PC-9 (cell line): Measurements from ENCODE around the gene C20orf144. TPM values are rescaled to one million over a fixed set of nuclear protein-coding genes. Genes with fewer than 3 reads are reported as not detected.

Experiments used
- BruUV-seq: library from RNA; stranded (reverse); fragments of 400-500 nt; replicated peaks from 2 replicates; lab custom pipeline; 2021; lab: Mats Ljungman, UMichigan
- CTCF ChIA-PET: fragments of 300-600 bp; sonication (Branson Sonifier 250); formaldehyde crosslinking; loops from one replicate; lab custom pipeline; 2022; ENCODE audit warnings: antibody characterized with exemption; lab: Charles Lee
- POLR2A ChIA-PET: fragments of 300-600 bp; sonication (Branson Sonifier 250); formaldehyde crosslinking; loops from one replicate; lab custom pipeline; 2022; ENCODE audit warnings: antibody characterized with exemption; ENCODE audit not compliant: unreplicated experiment; lab: Charles Lee
- DNase-seq, 2 experiments: peaks; one replicate each; pipeline versions ENCODE4 v3.0.0 to v3.0.0-alpha.2; 2015 to 2022; ENCODE audit warnings: mixed read lengths in 1 of 2
- H2AFZ ChIP-seq: fragments of 200-600 bp; sonication (generic); 2 replicates; pipeline ENCODE4 v1.8.1; 2017; ENCODE audit warnings: antibody characterized with exemption
- H3F3A ChIP-seq: fragments of 200-600 bp; sonication (generic); 2 replicates; pipeline ENCODE4 v1.8.1; 2017; ENCODE audit warnings: antibody characterized with exemption, mild to moderate bottlenecking, low read depth; ENCODE audit not compliant: insufficient read depth
- H3K27ac ChIP-seq: fragments of 200-600 bp; sonication (generic); 2 replicates; pipeline ENCODE4 v1.6.1; 2016; ENCODE audit warnings: mixed run types
- H3K27me3 ChIP-seq: fragments of 200-600 bp; sonication (generic); 2 replicates; pipeline ENCODE4 v1.6.1; 2016; ENCODE audit warnings: low read depth, mixed run types; ENCODE audit not compliant: insufficient read depth
- H3K36me3 ChIP-seq: fragments of 200-600 bp; sonication (generic); 2 replicates; pipeline ENCODE4 v1.6.1; 2016; ENCODE audit warnings: low read depth, mixed run types
- H3K4me1 ChIP-seq: fragments of 200-600 bp; sonication (generic); replicated peaks from 2 replicates; pipeline ENCODE4 v1.6.1; 2016; ENCODE audit warnings: mixed run types; ENCODE audit not compliant: insufficient read depth
- H3K4me2 ChIP-seq: fragments of 200-600 bp; sonication (generic); 2 replicates; pipeline ENCODE4 v1.6.1; 2017; ENCODE audit warnings: mixed run types
- H3K4me3 ChIP-seq: fragments of 200-600 bp; sonication (generic); 2 replicates; pipeline ENCODE4 v1.6.1; 2016; ENCODE audit warnings: mixed run types
- H3K79me2 ChIP-seq: fragments of 200-600 bp; sonication (generic); 2 replicates; pipeline ENCODE4 v1.6.1; 2017; ENCODE audit warnings: low read depth, mixed run types
- H3K9me2 ChIP-seq: fragments of 200-600 bp; sonication (generic); 2 replicates; pipeline ENCODE4 v1.8.1; 2017; ENCODE audit warnings: mild to moderate bottlenecking; ENCODE audit not compliant: insufficient read depth
- H3K9me3 ChIP-seq: fragments of 200-600 bp; sonication (generic); 2 replicates; pipeline ENCODE4 v1.8.1; 2016; ENCODE audit warnings: low read depth; ENCODE audit not compliant: insufficient read depth
- H4K20me1 ChIP-seq: fragments of 200-600 bp; sonication (generic); 2 replicates; pipeline ENCODE4 v1.8.1; 2017; ENCODE audit not compliant: insufficient read depth
- CTCF ChIP-seq: fragments of 200-600 bp; sonication (generic); conservative IDR thresholded peaks from 2 replicates; pipeline ENCODE4 v1.6.1; 2017; ENCODE audit warnings: mixed run types, antibody characterized with exemption, mild to moderate bottlenecking, moderate library complexity
- EZH2 ChIP-seq: fragments of 200-600 bp; sonication (generic); IDR thresholded peaks from 2 replicates; pipeline ENCODE4 v1.8.0; 2017; ENCODE audit warnings: antibody characterized with exemption, low read depth
- intact Hi-C: fragments of 100-400 bp; cut with micrococcal nuclease; formaldehyde crosslinking; loops from one replicate; pipeline ENCODE4 v1.10.0; 2022; ENCODE audit not compliant: unreplicated experiment
- total RNA-seq: library from RNA; stranded (reverse); gene quantifications from 2 replicates; pipeline ENCODE4 v1.2.3, GENCODE V29; 2021

The C20orf144 gene
- total RNA-seq, 1 experiment from 2014 or later = 0.20 TPM

- Histone ChIP-seq H4K20me1 (no peaks in the 10 kb centered on the region), H3K79me2 (no peaks in the 10 kb centered on the region), H3K9me3 (no peaks in the 10 kb centered on the region), H3K36me3 (no peaks in the 10 kb centered on the region), H3K27ac (no peak overlapping the region), H3K9me2 (no peaks in the 10 kb centered on the region), H3K4me1 (peaks cover 22% of the 10 kb centered on the region), H3K4me3 (no peak overlapping the region), H3K27me3 (no peaks in the 10 kb centered on the region), H3F3A (peaks cover 18% of the 10 kb centered on the region), H3K4me2 (no peak overlapping the region), H2AFZ (no peak overlapping the region)
- CTCF ChIA-PET = interaction anchor here (0.6 kb wide), 1 partner anchor 97 kb away, joined by 10 read pairs; no protein-coding TSS in a partner anchor
- intact Hi-C loops = no loop called here
- TF ChIP-seq EZH2 (no peak), CTCF (no peak)
- no peak for DNase-seq
- POLR2A ChIA-PET = interaction anchor here (0.6 kb wide), 1 partner anchor 145 kb away, joined by 11 read pairs; no protein-coding TSS in a partner anchor
- no TSS peak for BruUV-seq
Measured at GRCh38 chr20:33647603-33648395, 14.3 kb upstream of the C20orf144 start.

- no peaks in the 10 kb centered on the region for H3K27me3 ChIP-seq
- peaks cover 27% of the 10 kb centered on the region for H3K4me1 ChIP-seq
- no peaks in the 10 kb centered on the region for H4K20me1 ChIP-seq
- no peak overlapping the region for H3K4me3 ChIP-seq
- no peak overlapping the region for H2AFZ ChIP-seq
- ChIA-PET POLR2A (no interaction called here), CTCF (no interaction called here)
- H3K9me2 ChIP-seq = no peaks in the 10 kb centered on the region
- BruUV-seq = no TSS peak
- H3K9me3 ChIP-seq = no peaks in the 10 kb centered on the region
- peaks cover 20% of the 10 kb centered on the region for H3F3A ChIP-seq
- no peaks in the 10 kb centered on the region for H3K36me3 ChIP-seq
- H3K27ac ChIP-seq = no peak overlapping the region
- intact Hi-C loops = no loop called here
- H3K4me2 ChIP-seq = no peak overlapping the region
- TF ChIP-seq EZH2 (no peak), CTCF (no peak)
- no peaks in the 10 kb centered on the region for H3K79me2 ChIP-seq
- DNase-seq = no peak
Measured at GRCh38 chr20:33648396-33649004, 13.6 kb upstream of the C20orf144 start.

- Histone ChIP-seq H4K20me1 (no peaks in the 10 kb centered on the region), H3K79me2 (no peaks in the 10 kb centered on the region), H3K27ac (no peak overlapping the region), H3K4me2 (no peak overlapping the region), H2AFZ (no peak overlapping the region), H3K9me2 (no peaks in the 10 kb centered on the region), H3K4me3 (no peak overlapping the region), H3K27me3 (no peaks in the 10 kb centered on the region), H3K9me3 (no peaks in the 10 kb centered on the region), H3K36me3 (no peaks in the 10 kb centered on the region), H3F3A (peaks cover 25% of the 10 kb centered on the region), H3K4me1 (peaks cover 34% of the 10 kb centered on the region)
- intact Hi-C loops = no loop called here
- no TSS peak for BruUV-seq
- DNase-seq = no peak
- TF ChIP-seq EZH2 (no peak), CTCF (no peak)
- ChIA-PET POLR2A (interaction anchor here (0.6 kb wide), 1 partner anchor 18 kb away, joined by 4 read pairs; the partner anchor contains the start of gene ACTL10), CTCF (no interaction called here)
Measured at GRCh38 chr20:33649201-33649681, 12.9 kb upstream of the C20orf144 start.
